ENCODE measurements around the gene DDX23. TPM values are rescaled to one million over a fixed set of nuclear protein-coding genes. Genes with fewer than 3 reads are reported as not detected.
A peak's percentile ranks its signal among the peaks of the same experiment; 100 is the strongest.

The DDX23 gene
- polyA plus RNA-seq, 1 of the 3 experiments (the other 2 are of a cell fraction): 50.4 TPM

DNA sequence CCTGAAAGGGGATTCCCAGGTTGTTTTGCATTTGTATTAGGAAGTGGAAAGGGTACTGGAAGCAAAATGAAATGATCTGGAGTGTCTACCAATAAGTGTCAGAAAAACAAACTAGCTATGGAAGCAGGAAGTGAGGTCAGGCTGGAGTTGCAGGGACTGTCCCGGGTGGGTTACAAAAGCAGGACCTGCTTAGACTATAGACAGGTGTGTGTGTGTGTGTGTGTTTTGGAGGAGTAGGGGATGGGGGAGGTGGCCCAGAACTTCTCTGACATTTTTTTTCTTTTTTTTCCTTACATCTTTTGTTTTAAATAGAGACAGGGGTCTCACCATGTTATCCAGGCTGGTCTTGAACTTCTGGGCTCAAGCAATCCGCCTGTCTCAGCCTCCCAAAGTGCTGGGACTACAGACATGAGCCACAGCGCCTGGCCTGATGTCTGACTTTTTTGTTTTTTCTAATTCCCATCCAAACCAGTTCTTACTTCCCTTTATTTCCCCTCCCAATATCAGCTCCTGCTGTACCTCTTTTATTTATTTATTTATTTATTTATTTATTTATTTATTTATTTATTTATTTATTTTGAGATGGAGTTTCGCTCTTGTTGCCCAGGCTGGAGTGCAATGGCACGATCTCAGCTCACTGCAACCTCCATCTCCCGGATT, 14.2 kb upstream of the DDX23 start:
- POLR2A ChIA-PET: interaction anchor here (0.6 to 1.8 kb wide), 10 partner anchors 10 to 92 kb away, joined by 3 to 19 read pairs (median 6); no protein-coding TSS in a partner anchor
- H3K36me3 ChIP-seq (replicated peaks in 1 of 2; ENCODE audit: control insufficient read depth in 1 of 2, insufficient read depth in 2 of 2, low read length in 1 of 2): no peaks in the 10 kb centered on the region
- no peaks in the 10 kb centered on the region for H3K9me3 ChIP-seq
- peaks cover 16% of the 10 kb centered on the region for H3K27me3 ChIP-seq (ENCODE audit: insufficient read depth)
- no peaks in the 10 kb centered on the region for H3F3A ChIP-seq (replicated peaks; ENCODE audit: insufficient read depth)
- H3K4me1 ChIP-seq (ENCODE audit: control insufficient read depth in 1 of 2, insufficient read depth in 2 of 2, low read depth in 1 of 2, low read length in 1 of 2): peaks cover 0 to 9% of the 10 kb centered on the region in 2 experiments; a peak in 1 of 4 replicates
- no peak for TF ChIP-seq RCOR1 (IDR thresholded peaks at IDR 0.05; ENCODE audit: low read length)
- TF ChIP-seq JUND (IDR thresholded peaks at IDR 0.05): no peak
- TF ChIP-seq, protein P1, sequence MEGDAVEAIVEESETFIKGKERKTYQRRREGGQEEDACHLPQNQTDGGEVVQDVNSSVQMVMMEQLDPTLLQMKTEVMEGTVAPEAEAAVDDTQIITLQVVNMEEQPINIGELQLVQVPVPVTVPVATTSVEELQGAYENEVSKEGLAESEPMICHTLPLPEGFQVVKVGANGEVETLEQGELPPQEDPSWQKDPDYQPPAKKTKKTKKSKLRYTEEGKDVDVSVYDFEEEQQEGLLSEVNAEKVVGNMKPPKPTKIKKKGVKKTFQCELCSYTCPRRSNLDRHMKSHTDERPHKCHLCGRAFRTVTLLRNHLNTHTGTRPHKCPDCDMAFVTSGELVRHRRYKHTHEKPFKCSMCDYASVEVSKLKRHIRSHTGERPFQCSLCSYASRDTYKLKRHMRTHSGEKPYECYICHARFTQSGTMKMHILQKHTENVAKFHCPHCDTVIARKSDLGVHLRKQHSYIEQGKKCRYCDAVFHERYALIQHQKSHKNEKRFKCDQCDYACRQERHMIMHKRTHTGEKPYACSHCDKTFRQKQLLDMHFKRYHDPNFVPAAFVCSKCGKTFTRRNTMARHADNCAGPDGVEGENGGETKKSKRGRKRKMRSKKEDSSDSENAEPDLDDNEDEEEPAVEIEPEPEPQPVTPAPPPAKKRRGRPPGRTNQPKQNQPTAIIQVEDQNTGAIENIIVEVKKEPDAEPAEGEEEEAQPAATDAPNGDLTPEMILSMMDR (IDR thresholded peaks at IDR 0.05): 0 out of 2 replicates have a peak, but pooled peaks have one; percentile 18
- H3K27ac ChIP-seq (ENCODE audit: low read depth in 2 of 2, low read length in 1 of 2): no peak overlapping the region
- H3K4me3 ChIP-seq (ENCODE audit: low read depth in 2 of 2, low read length in 1 of 2): peak overlapping the region; percentile 62 to 92; a peak in 3 of 4 replicates
- H4K20me1 ChIP-seq (ENCODE audit: insufficient read depth): no peaks in the 10 kb centered on the region
- peak overlapping the region; percentile 81 for H2AFZ ChIP-seq (ENCODE audit: low read depth)
- DNase-seq: no peak
- no peaks in the 10 kb centered on the region for H3K79me2 ChIP-seq (ENCODE audit: insufficient read depth)
- WGBS (ENCODE audit: low lambda C conversion rate): 75% methylated on average over 6 of the region's 6 CpGs
- no peak overlapping the region for H3K9ac ChIP-seq
- CTCF ChIA-PET: interaction anchor here (1.0 to 34.8 kb wide), 10 partner anchors 9 to 131 kb away, joined by 3 to 667 read pairs (median 5); partner anchors contain the start of genes DDX23 and WNT1
- H3K9me2 ChIP-seq: no peaks in the 10 kb centered on the region
- peak overlapping the region; percentile 93 for H3K4me2 ChIP-seq

DNA sequence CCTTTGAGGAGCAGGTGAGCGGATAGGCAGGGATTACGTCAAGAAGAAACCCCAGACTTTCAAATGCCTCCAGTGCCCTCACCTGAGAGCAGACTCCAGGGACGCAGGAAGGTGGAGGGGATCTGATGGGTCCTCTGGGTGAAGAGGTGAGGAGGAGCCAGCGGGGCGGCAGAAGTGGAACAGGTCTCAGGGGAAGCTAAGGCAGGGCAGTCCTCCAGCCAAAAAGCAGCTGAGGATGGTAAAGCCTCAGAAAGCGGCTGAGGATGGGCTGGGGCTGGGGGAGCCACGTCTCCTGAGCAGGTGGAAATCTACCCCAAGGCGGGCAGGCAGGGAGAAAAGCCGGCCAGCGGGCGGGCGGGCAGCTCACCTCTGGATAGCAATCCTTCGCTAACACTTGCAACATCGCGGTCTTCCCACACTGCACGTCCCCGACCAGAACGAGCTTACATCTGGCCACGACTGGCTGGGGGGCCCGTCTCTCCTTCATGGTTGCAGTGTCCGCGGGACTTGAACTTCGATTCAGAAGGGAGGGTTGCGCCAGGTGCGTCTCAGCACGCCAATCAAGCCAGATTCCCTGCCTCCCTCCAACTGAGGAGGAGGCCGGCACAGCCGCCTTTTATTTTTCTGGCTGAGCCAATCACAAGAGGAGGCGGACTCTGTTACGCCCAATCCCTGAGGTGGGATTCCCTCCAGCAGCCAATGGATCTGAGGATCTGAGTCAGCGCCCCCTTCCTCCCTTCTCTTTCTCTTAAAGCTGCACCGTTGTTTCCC, 13.5 kb upstream of the DDX23 start, which contains the start of gene RND1:
Gene RND1 (minus strand): TSS at position 590 of the 771 bp plus-strand sequence. CDS start 103 bp downstream, at position 487.
- ChIA-PET POLR2A (interaction anchor here (0.6 to 1.8 kb wide), 12 partner anchors 9 to 93 kb away, joined by 3 to 19 read pairs (median 6); partner anchors contain the start of gene DDX23), CTCF (interaction anchor here (0.7 to 34.8 kb wide), 12 partner anchors 8 to 131 kb away, joined by 3 to 667 read pairs (median 5); partner anchors contain the start of genes DDX23 and WNT1)
- no peaks in the 10 kb centered on the region for H3K79me2 ChIP-seq (ENCODE audit: insufficient read depth)
- H3F3A ChIP-seq (replicated peaks; ENCODE audit: insufficient read depth): no peaks in the 10 kb centered on the region
- peaks cover 16% of the 10 kb centered on the region for H3K27me3 ChIP-seq (ENCODE audit: insufficient read depth)
- no peaks in the 10 kb centered on the region for H3K36me3 ChIP-seq (replicated peaks in 1 of 2; ENCODE audit: control insufficient read depth in 1 of 2, insufficient read depth in 2 of 2, low read length in 1 of 2)
- H3K4me3 ChIP-seq (ENCODE audit: low read depth in 2 of 2, low read length in 1 of 2): peak within 1 kb of the TSS; percentile 62 to 92
- H3K27ac ChIP-seq (ENCODE audit: low read depth in 2 of 2, low read length in 1 of 2): no peak within 1 kb of the TSS; a peak in 1 of 4 replicates
- peak within 1 kb of the TSS; percentile 81 for H2AFZ ChIP-seq (ENCODE audit: low read depth)
- H3K9me3 ChIP-seq: no peaks in the 10 kb centered on the region
- no peaks in the 10 kb centered on the region for H4K20me1 ChIP-seq (ENCODE audit: insufficient read depth)
- peaks cover 0 to 9% of the 10 kb centered on the region in 2 experiments; a peak in 1 of 4 replicates for H3K4me1 ChIP-seq (ENCODE audit: control insufficient read depth in 1 of 2, insufficient read depth in 2 of 2, low read depth in 1 of 2, low read length in 1 of 2)
- H3K9me2 ChIP-seq: no peaks in the 10 kb centered on the region
- H3K9ac ChIP-seq: peak within 1 kb of the TSS; percentile 26; the same call in 1 of the 2 replicates
- peak; percentile 94 for DNase-seq
- H3K4me2 ChIP-seq: peak within 1 kb of the TSS; percentile 93
- WGBS (ENCODE audit: low lambda C conversion rate): 3% methylated on average over 16 of the region's 32 CpGs
- no peak for TF ChIP-seq YY1 (IDR thresholded peaks at IDR 0.05; ENCODE audit: low read depth)
- TF ChIP-seq, protein P2, sequence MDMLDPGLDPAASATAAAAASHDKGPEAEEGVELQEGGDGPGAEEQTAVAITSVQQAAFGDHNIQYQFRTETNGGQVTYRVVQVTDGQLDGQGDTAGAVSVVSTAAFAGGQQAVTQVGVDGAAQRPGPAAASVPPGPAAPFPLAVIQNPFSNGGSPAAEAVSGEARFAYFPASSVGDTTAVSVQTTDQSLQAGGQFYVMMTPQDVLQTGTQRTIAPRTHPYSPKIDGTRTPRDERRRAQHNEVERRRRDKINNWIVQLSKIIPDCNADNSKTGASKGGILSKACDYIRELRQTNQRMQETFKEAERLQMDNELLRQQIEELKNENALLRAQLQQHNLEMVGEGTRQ (IDR thresholded peaks at IDR 0.05; ENCODE audit: borderline replicate concordance, low read depth, low read length): no peak
- TF ChIP-seq, protein P3, sequence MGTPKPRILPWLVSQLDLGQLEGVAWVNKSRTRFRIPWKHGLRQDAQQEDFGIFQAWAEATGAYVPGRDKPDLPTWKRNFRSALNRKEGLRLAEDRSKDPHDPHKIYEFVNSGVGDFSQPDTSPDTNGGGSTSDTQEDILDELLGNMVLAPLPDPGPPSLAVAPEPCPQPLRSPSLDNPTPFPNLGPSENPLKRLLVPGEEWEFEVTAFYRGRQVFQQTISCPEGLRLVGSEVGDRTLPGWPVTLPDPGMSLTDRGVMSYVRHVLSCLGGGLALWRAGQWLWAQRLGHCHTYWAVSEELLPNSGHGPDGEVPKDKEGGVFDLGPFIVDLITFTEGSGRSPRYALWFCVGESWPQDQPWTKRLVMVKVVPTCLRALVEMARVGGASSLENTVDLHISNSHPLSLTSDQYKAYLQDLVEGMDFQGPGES (IDR thresholded peaks at IDR 0.05; ENCODE audit: low read depth, low read length): no peak; the same call in 1 of the 2 replicates
- TF ChIP-seq, protein P1 (IDR thresholded peaks at IDR 0.05): no peak
- TF ChIP-seq, protein P4, sequence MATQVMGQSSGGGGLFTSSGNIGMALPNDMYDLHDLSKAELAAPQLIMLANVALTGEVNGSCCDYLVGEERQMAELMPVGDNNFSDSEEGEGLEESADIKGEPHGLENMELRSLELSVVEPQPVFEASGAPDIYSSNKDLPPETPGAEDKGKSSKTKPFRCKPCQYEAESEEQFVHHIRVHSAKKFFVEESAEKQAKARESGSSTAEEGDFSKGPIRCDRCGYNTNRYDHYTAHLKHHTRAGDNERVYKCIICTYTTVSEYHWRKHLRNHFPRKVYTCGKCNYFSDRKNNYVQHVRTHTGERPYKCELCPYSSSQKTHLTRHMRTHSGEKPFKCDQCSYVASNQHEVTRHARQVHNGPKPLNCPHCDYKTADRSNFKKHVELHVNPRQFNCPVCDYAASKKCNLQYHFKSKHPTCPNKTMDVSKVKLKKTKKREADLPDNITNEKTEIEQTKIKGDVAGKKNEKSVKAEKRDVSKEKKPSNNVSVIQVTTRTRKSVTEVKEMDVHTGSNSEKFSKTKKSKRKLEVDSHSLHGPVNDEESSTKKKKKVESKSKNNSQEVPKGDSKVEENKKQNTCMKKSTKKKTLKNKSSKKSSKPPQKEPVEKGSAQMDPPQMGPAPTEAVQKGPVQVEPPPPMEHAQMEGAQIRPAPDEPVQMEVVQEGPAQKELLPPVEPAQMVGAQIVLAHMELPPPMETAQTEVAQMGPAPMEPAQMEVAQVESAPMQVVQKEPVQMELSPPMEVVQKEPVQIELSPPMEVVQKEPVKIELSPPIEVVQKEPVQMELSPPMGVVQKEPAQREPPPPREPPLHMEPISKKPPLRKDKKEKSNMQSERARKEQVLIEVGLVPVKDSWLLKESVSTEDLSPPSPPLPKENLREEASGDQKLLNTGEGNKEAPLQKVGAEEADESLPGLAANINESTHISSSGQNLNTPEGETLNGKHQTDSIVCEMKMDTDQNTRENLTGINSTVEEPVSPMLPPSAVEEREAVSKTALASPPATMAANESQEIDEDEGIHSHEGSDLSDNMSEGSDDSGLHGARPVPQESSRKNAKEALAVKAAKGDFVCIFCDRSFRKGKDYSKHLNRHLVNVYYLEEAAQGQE (IDR thresholded peaks at IDR 0.05; ENCODE audit: low read depth, low read length): no peak
- TF ChIP-seq JUND (IDR thresholded peaks at IDR 0.05): no peak
- TF ChIP-seq MXI1 (IDR thresholded peaks at IDR 0.05; ENCODE audit: low read depth, low read length): no peak
- TF ChIP-seq, protein P5, sequence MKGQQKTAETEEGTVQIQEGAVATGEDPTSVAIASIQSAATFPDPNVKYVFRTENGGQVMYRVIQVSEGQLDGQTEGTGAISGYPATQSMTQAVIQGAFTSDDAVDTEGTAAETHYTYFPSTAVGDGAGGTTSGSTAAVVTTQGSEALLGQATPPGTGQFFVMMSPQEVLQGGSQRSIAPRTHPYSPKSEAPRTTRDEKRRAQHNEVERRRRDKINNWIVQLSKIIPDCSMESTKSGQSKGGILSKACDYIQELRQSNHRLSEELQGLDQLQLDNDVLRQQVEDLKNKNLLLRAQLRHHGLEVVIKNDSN (IDR thresholded peaks at IDR 0.05; ENCODE audit: borderline replicate concordance, low read depth): no peak
- no peak for TF ChIP-seq TCF12 (IDR thresholded peaks at IDR 0.05)

All from SK-N-SH (cell line).